ENCODE measurements around the gene HNRNPD. TPM values are rescaled to one million over a fixed set of nuclear protein-coding genes. Genes with fewer than 3 reads are reported as not detected.
A peak's percentile ranks its signal among the peaks of the same experiment; 100 is the strongest.
"Not testable (repeated sequence)": the region's sequence is repeated elsewhere in the genome, so short reads cannot be mapped to it uniquely, and the experiment has no call there.

The HNRNPD gene
- total RNA-seq, 3 donors from 2014 or later, result 120 to 176 (median 172) TPM

- Histone ChIP-seq H3K4me1 (ENCODE audit: low read depth) (peaks cover 43% of the 10 kb centered on the region), H3K36me3 (ENCODE audit: low read depth) (no peaks in the 10 kb centered on the region), H3K9me3 (no peaks in the 10 kb centered on the region), H3K4me3 (peak overlapping the region; percentile 73)
- intact Hi-C loops (cut with DNase I, micrococcal nuclease), result loop anchor here (10.0 kb wide), 1 partner anchor 52 kb away; no protein-coding TSS in a partner anchor
- TF ChIP-seq CTCF (IDR thresholded peaks at IDR 0.05), result no peak
- ATAC-seq, result peak; percentile 71
- DNase-seq, result peak; percentile 81 to 91 (median 88)
Measured at GRCh38 chr4:82372517-82373485, 990 bp downstream of the HNRNPD start.

- no peaks in the 10 kb centered on the region for H3K36me3 ChIP-seq (ENCODE audit: low read depth)
- ATAC-seq (no peak), DNase-seq (no peak)
- no peak for TF ChIP-seq CTCF (IDR thresholded peaks at IDR 0.05)
- intact Hi-C loops (cut with DNase I, micrococcal nuclease), result loop anchor here (10.0 kb wide), 1 partner anchor 53 kb away; no protein-coding TSS in a partner anchor
- no peaks in the 10 kb centered on the region for H3K9me3 ChIP-seq
- peaks cover 55% of the 10 kb centered on the region for H3K4me1 ChIP-seq (ENCODE audit: low read depth)
- peak overlapping the region; percentile 11 for H3K4me3 ChIP-seq
Measured at GRCh38 chr4:82371497-82371896, 2.3 kb downstream of the HNRNPD start.

DNA sequence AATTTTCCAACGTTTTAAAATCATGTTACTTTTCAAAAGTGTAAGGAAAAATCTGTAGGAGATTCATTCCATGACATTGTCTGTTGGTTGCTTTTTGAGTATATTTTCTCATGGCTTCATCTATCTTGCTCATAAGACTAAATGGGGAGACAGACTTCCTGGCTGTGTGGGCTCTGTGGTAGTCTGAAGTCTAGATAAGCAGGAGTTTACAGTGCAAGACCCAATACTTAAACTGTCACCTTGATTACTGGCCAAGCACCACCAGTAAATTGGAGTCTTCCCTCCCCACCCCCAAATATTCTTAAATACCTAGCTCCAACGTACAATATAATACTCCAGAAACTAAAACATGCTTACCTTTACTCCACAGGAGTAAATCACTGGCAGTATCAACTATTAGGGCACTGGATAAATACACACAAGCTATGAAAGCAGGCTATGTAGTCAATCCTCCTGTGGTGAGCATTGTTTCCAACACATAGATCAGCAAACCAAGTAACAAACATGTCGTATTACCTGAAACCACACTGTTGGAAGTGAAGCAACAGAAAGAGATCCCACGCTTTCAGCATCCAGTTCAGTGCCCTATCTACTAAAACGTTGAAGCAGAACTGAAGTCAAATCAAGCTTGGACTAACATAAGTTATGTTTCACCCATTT lies 6.2 kb downstream of the HNRNPD start:
- intact Hi-C loops (cut with DNase I, micrococcal nuclease), result no loop called here
- DNase-seq (no peak), ATAC-seq (no peak)
- H3K36me3 ChIP-seq (ENCODE audit: low read depth), result no peaks in the 10 kb centered on the region
- H3K4me1 ChIP-seq (ENCODE audit: low read depth), result peaks cover 69% of the 10 kb centered on the region
- H3K4me3 ChIP-seq, result no peak overlapping the region
- H3K9me3 ChIP-seq, result no peaks in the 10 kb centered on the region
- TF ChIP-seq CTCF (IDR thresholded peaks at IDR 0.05), result no peak

DNA sequence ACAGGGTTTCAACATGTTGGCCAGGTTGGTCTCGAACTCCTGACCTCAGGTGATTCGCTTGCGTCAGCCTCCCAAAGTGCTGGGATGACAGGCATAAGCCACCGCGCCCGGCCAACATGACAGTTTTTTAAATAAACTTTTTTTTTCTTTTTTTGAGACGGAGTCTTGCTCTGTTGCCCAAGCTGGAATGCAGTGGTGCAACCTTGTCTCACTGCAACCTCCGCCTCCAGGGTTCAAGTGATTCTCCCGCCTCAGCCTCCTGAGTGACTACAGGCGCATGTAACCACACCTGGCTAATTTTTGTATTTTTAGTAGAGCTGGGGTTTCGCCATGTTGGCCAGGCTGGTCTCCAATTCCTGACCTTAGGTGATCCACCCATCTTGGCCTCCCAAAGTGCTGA lies 7.4 kb downstream of the HNRNPD start:
- H3K9me3 ChIP-seq; H3K36me3 ChIP-seq (ENCODE audit: low read depth); ATAC-seq; intact Hi-C loops (cut with DNase I, micrococcal nuclease); DNase-seq; H3K4me3 ChIP-seq: not testable (repeated sequence)
- H3K4me1 ChIP-seq (ENCODE audit: low read depth), result peaks cover 73% of the 10 kb centered on the region

GRCh38 chr4:82363896-82364487 lies 9.8 kb downstream of the HNRNPD start:
- no peaks in the 10 kb centered on the region for H3K36me3 ChIP-seq (ENCODE audit: low read depth)
- H3K4me1 ChIP-seq (ENCODE audit: low read depth), result peaks cover 64% of the 10 kb centered on the region
- TF ChIP-seq CTCF (IDR thresholded peaks at IDR 0.05), result no peak
- ATAC-seq (no peak), DNase-seq (no peak)
- intact Hi-C loops (cut with DNase I, micrococcal nuclease), result no loop called here
- H3K4me3 ChIP-seq, result no peak overlapping the region
- H3K9me3 ChIP-seq, result no peaks in the 10 kb centered on the region
